Mammary epithelial cell (primary cell): ENCODE results near the gene GPR146.

ENCODE experiments used
- CTCF ChIP-seq, 2 donors: IDR thresholded peaks in 1 of 2; conservative IDR thresholded peaks in 1 of 2; 2 replicates each; pipeline ENCODE4 v1.5.1; 2011 to 2012; ENCODE audit warnings: inconsistent platforms in 2 of 2, low read length in 2 of 2, mild to moderate bottlenecking in 2 of 2, control low read depth in 1 of 2, low read depth in 1 of 2; ENCODE audit not compliant: insufficient read depth in 1 of 2; ENCODE audit errors: extremely low read depth in 1 of 2
- EZH2 ChIP-seq: IDR thresholded peaks from 2 replicates; pipeline ENCODE4 v1.6.1; 2012; ENCODE audit warnings: low read length, inconsistent platforms, borderline replicate concordance

GRCh38 chr7:1083729-1084657 lies 39.6 kb downstream of the GPR146 start:
- TF ChIP-seq CTCF (conservative IDR thresholded peaks at IDR 0.05 in 1 of 2, IDR thresholded peaks at IDR 0.05 in 1 of 2; ENCODE audit: extremely low read depth in 1 of 2, insufficient read depth in 1 of 2, low read depth in 1 of 2, low read length in 2 of 2): no peak
- TF ChIP-seq EZH2: no peak
